HUES64 (cell line): ENCODE data around the gene FGF4.

Source experiments
- H3K27ac ChIP-seq: 2 replicates; pipeline ENCODE4 v1.7.0; 2013; ENCODE audit warnings: low read depth, low read length, inconsistent platforms
- H3K27me3 ChIP-seq: 2 replicates; pipeline ENCODE4 v1.6.1; 2013; ENCODE audit warnings: mild to moderate bottlenecking, low read length; ENCODE audit not compliant: insufficient read depth
- H3K36me3 ChIP-seq: 2 replicates; pipeline ENCODE4 v1.6.1; 2013; ENCODE audit warnings: mild to moderate bottlenecking, low read length; ENCODE audit not compliant: insufficient read depth
- H3K4me1 ChIP-seq: 2 replicates; pipeline ENCODE4 v1.6.1; 2013; ENCODE audit warnings: mild to moderate bottlenecking, low read length, moderate library complexity; ENCODE audit not compliant: insufficient read depth
- H3K4me3 ChIP-seq: 2 replicates; pipeline ENCODE4 v1.5.1; 2013; ENCODE audit warnings: mild to moderate bottlenecking, low read length, moderate library complexity
- H3K9ac ChIP-seq: 2 replicates; pipeline ENCODE4 v1.6.1; 2013; ENCODE audit warnings: mild to moderate bottlenecking, low read depth, low read length
- H3K9me3 ChIP-seq: 2 replicates; pipeline ENCODE4 v1.6.1; 2013; ENCODE audit warnings: low read depth, low read length; ENCODE audit not compliant: insufficient read depth
- WGBS: fragments of 150-250, 120-280 bp; methylation state at CpG from one replicate; pipeline ENCODE4 v1.1.7; 2013; ENCODE audit warnings: missing lambda C conversion rate; 5-methylcytosine and 5-hydroxymethylcytosine counted together

Gene FGF4

GRCh38 chr11:69721106-69721505 is 54.0 kb downstream of the FGF4 start:
- peaks cover 29% of the 10 kb centered on the region for H3K27me3 ChIP-seq
- H3K4me1 ChIP-seq = 0 out of 2 replicates have a peak, but pooled peaks cover 6% of the 10 kb centered on the region
- WGBS = 80% methylated on average over 14 of the region's 14 CpGs

More at GRCh38 chr11:69721106-69721505, 54.0 kb downstream of the FGF4 start:
- Histone ChIP-seq H3K9ac (no peak overlapping the region), H3K27ac (no peak overlapping the region), H3K9me3 (no peaks in the 10 kb centered on the region), H3K4me3 (no peak overlapping the region), H3K36me3 (no peaks in the 10 kb centered on the region)
